SK-N-MC (cell line): ENCODE data around the gene UPK1A.

ENCODE experiments used
- DNase-seq: peaks from one replicate; pipeline ENCODE4 v3.0.0-alpha.2; 2011; ENCODE audit warnings: low read depth, low spot score
- H3K27ac ChIP-seq: fragments of 200-600 bp; sonication (generic); 2 replicates; pipeline ENCODE4 v1.5.1; 2016; ENCODE audit warnings: mixed run types
- H3K36me3 ChIP-seq: fragments of 200-600 bp; sonication (generic); 2 replicates; pipeline ENCODE4 v1.6.1; 2017; ENCODE audit warnings: antibody characterized with exemption, low read length, mixed read lengths; ENCODE audit not compliant: insufficient read depth
- H3K4me3 ChIP-seq: fragments of 200-600 bp; sonication (generic); 2 replicates; pipeline ENCODE4 v1.5.1; 2016
- H3K9ac ChIP-seq: fragments of 200-600 bp; sonication (generic); 2 replicates; pipeline ENCODE4 v1.8.0; 2017; ENCODE audit warnings: mixed run types, mixed read lengths; ENCODE audit not compliant: insufficient read length
- H3K9me3 ChIP-seq: fragments of 200-600 bp; sonication (generic); 2 replicates; pipeline ENCODE4 v1.6.1; 2017; ENCODE audit warnings: low read depth, mild to moderate bottlenecking, antibody characterized with exemption, low read length, moderate library complexity, mixed read lengths
- EZH2 ChIP-seq: fragments of 200-600 bp; sonication (generic); IDR thresholded peaks from one replicate; pipeline ENCODE4 v1.6.1; 2017; ENCODE audit warnings: antibody characterized with exemption
- FOXP2 ChIP-seq: optimal IDR thresholded peaks from 2 replicates; pipeline ENCODE3; 2011; ENCODE audit warnings: mild to moderate bottlenecking, moderate library complexity; ENCODE audit not compliant: insufficient read depth; ENCODE audit errors: extremely low read length, control extremely low read depth
- POLR2AphosphoS5 ChIP-seq: IDR thresholded peaks from 2 replicates; pipeline ENCODE4 v1.6.1; 2012; ENCODE audit warnings: mild to moderate bottlenecking, low read depth, low read length, borderline replicate concordance

The UPK1A gene

DNA sequence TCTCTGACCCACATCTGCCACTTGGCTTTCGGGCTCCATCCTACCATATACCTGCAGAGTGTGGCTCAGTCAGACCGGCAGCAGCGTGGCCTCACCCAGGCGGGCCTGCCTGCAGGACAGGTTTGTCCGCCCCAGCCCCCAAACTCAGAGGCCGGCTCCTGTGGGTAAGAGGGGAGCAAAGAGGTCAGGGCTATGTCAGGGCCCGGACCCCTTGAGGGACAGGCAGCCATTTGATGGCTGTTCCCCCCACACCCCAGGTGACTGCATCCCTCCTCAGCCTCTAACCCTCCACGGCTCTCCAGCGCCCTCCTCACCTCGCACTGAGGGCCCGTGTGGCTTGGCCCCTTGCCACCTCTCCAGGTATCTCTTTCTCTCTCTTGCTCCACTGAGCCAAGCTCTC lies 25.7 kb downstream of the UPK1A start:
- no peaks in the 10 kb centered on the region for H3K9me3 ChIP-seq
- H3K36me3 ChIP-seq = no peaks in the 10 kb centered on the region
- H3K9ac ChIP-seq = no peak overlapping the region
- no peak for DNase-seq
- TF ChIP-seq POLR2AphosphoS5 = no peak
- TF ChIP-seq EZH2 = no peak
- no peak for TF ChIP-seq FOXP2
- H3K27ac ChIP-seq = no peak overlapping the region
- no peak overlapping the region for H3K4me3 ChIP-seq

DNA sequence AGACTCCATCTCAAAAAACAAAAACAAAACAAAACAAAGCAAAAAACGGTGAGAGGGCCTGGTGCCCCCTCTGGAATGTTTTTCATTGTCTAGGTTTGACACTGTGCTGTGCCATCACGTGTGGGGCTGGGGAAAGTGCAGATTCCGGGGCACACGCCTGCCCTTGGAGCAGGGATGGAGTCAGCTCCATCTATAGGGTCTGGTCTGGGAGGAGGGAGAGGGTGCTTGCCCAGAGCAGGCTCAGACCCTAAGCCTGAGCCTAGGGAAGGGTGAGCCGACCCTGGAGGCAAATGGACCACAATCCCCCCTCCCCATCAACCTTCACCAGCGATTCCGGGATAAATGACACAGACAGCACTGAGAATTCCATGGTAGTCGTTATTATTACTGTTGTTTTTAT lies 27.1 kb downstream of the UPK1A start:
- Histone ChIP-seq H3K9me3 (no peaks in the 10 kb centered on the region), H3K9ac (no peak overlapping the region), H3K36me3 (no peaks in the 10 kb centered on the region), H3K4me3 (no peak overlapping the region), H3K27ac (no peak overlapping the region)
- DNase-seq = no peak
- TF ChIP-seq POLR2AphosphoS5 (no peak), EZH2 (no peak), FOXP2 (no peak)

DNA sequence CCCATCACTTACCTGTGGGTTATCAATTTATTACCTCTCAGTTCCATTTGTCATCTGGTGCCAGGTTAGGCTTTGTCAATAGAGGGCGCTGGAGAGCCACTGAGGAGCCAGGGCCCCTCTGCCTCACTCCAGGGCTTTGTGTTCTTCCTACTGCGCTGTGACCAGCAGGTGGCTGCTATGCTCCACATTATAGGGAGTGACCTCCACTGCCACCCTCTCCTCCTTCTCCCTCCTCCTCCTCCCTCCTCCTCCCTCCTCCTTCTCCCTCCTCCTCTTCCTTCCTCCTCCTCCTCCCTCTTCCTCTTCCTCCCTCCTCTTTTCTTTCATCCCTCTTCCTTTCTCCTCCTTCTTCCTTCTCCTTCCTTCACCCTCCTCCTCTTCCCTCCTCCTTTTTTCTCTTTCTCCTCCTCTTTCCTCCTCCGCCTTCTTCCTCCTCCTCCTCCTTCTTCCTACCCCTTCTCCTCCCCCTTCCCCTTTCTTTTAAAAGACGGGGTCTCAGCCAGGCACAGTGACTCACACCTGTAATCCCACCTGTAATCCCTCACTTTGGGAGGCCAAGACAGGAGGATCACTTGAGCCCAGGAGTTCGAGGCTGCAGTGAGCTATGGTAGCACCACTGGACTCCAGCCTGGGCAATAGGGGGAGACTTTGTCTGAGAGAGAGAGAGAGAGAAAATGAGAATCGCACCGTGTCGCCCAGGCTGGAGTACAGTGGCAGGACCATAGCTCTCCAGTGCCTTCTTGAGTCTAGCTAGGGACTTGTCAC lies 27.7 kb downstream of the UPK1A start:
- no peaks in the 10 kb centered on the region for H3K9me3 ChIP-seq
- no peaks in the 10 kb centered on the region for H3K36me3 ChIP-seq
- peak; percentile 32 for DNase-seq
- TF ChIP-seq FOXP2 (no peak), POLR2AphosphoS5 (no peak), EZH2 (no peak)
- H3K9ac ChIP-seq = no peak overlapping the region
- no peak overlapping the region for H3K27ac ChIP-seq
- no peak overlapping the region for H3K4me3 ChIP-seq

DNA sequence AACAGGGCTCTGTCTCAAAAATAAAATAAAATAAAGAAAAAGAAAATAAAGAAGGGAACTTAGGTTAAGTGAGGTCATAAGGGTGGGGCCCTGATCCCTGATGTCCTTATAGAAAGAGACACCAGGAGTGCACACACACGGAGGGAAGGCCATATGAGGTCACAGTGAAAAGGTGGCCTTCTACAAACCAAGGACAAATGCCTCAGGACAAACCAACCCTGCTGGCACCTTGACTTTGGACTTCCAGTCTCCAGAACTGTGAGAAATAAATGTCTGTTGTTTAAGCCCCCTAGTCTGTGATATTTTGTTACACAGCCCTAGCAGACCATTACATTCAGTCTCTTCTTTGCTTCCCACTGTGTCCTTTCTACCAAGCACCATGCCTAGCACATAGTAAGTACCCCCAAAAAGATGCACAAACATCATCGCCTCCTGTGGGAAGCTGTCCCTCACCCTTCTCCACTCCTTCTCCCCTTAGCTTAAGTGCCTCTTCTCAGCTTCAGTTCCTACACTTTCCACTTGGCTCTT lies 29.6 kb downstream of the UPK1A start:
- Histone ChIP-seq H3K9ac (no peak overlapping the region), H3K4me3 (no peak overlapping the region), H3K27ac (no peak overlapping the region), H3K9me3 (no peaks in the 10 kb centered on the region), H3K36me3 (no peaks in the 10 kb centered on the region)
- TF ChIP-seq FOXP2 = no peak
- TF ChIP-seq EZH2 = no peak
- TF ChIP-seq POLR2AphosphoS5 = no peak
- no peak for DNase-seq

DNA sequence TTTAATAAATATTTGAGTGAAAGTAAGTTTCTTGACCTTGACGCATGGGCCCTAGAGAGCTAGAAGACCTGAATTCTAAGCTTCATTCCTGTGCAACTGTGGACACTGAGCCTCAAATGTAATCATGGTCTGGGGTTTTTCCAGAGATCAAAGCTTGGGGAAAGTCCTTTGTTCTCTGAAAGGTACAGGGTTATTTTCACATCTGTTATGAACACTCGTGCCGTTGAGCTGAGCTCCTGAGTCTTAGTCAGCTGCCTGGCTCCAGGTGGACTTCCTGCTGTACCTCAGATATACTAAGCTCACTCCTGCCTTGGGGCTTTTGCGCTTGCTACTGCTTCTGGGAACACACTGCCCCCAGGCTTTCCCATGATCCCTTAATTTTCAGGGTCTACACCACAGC lies 30.5 kb downstream of the UPK1A start:
- Histone ChIP-seq H3K9ac (no peak overlapping the region), H3K4me3 (no peak overlapping the region), H3K27ac (no peak overlapping the region), H3K36me3 (no peaks in the 10 kb centered on the region), H3K9me3 (no peaks in the 10 kb centered on the region)
- TF ChIP-seq FOXP2 (no peak), EZH2 (no peak), POLR2AphosphoS5 (no peak)
- no peak for DNase-seq

DNA sequence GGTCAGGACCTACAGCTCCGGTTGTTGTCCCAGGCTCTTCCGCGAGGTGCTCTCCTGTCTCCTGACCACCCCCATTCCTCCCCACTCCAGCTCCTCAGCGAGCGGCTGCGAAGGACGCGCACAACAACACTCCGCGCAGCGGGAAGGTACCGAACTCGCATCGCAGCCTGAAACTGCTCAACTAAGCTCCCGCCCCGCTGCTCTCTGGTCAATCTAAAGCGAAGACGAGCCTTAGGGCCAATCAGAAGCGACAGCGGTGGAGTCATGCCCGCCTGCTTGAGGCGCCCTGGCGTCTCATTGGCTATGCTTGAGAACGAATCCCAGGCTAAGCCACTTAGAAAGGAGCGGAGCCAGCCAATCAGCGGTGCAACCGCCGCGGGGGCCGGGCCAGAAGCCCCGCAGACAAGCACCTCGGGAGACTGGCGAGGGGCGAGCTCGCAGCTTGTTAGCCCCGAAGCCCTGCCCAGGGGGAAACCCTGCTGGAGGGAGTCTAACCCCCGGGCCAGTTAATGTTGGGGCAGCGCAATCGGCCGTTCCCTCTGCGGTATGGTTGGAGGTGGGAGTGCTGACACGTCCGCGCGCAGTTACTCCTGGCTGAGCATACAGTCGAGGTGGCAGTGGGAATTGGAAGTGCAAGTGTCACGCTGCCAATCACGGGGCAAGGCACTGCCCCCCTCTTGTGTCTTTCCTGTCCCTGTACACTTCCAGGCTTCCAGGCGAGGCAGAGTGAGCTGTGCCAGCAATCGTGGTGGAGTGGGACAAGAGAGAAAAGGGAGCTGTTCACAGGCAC lies 36.1 kb downstream of the UPK1A start:
- no peaks in the 10 kb centered on the region for H3K9me3 ChIP-seq
- peak; percentile 80 for DNase-seq
- no peak overlapping the region for H3K27ac ChIP-seq
- peak overlapping the region; percentile 71 for H3K4me3 ChIP-seq
- TF ChIP-seq FOXP2 (no peak), POLR2AphosphoS5 (no peak), EZH2 (no peak)
- H3K9ac ChIP-seq = no peak overlapping the region
- no peaks in the 10 kb centered on the region for H3K36me3 ChIP-seq

DNA sequence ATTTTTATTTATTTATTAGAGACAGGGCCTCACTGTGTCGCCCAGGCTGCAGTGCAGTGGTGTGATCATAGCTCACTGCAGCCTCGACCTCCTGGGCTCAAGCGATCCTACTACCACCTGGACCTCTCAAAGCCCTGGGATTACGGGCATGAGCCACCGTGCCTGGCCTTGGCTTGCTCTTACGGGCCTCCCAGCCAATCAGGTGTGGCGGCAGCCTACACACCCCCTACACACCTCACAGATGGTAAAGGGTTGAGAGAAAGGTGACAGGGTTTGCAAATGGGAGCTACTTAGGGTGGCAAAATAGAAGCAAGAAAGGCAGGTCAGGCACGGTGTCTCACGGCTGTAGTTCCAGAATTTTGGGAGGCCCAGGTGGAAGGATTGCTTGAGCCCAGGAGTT lies 37.0 kb downstream of the UPK1A start:
- Histone ChIP-seq H3K9ac (no peak overlapping the region), H3K36me3 (no peaks in the 10 kb centered on the region), H3K27ac (no peak overlapping the region), H3K4me3 (no peak overlapping the region), H3K9me3 (no peaks in the 10 kb centered on the region)
- no peak for TF ChIP-seq FOXP2
- TF ChIP-seq POLR2AphosphoS5 = no peak
- no peak for TF ChIP-seq EZH2
- no peak for DNase-seq

DNA sequence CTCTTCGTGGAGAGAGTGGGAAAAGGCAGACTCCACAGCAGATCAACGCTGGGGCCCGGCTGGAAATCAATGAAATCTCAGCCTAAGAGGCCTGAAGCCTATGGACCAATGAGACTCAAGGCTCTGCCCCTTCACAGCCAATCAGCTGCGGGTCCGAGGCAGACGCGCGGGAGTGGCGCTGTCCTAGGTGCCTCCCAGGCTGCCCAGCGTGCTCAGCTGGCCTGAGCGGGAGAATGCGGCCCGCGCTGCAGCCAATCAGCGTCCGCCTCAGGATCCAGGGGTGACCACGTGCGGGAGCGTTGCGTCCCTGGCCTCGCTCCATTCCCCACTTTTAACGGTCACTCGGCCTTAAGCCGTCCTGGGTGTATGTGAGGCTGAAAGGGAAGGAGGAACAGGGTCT lies 37.9 kb downstream of the UPK1A start, which contains the start of gene ZBTB32:
Gene ZBTB32 (plus strand): TSS at position 341 of the 400 bp plus-strand sequence. CDS start 10,069 bp downstream, outside the sequence.
- TF ChIP-seq EZH2 (no peak), FOXP2 (no peak), POLR2AphosphoS5 (no peak)
- Histone ChIP-seq H3K9me3 (no peaks in the 10 kb centered on the region), H3K4me3 (no peak within 1 kb of the TSS), H3K27ac (no peak within 1 kb of the TSS), H3K9ac (no peak within 1 kb of the TSS), H3K36me3 (no peaks in the 10 kb centered on the region)
- DNase-seq = no peak

DNA sequence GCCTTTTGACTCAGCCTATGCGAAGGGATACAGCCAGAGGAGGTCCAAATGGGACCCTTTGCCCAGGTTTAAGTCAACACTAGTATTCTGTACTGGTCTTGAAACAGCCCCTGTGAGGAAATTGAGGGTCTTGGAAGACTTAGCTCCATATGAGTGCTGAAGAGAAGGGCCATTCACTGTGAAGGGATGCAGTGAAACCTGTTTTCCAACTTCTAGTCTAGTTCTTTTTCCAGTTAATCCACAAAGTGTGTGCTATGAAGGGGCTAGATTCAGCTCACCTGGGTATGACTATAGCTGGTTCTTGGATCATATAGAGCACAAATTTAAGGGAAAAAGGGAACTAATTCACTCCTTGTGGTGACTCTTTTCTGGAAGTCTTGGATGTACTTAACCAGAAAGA lies 42.1 kb downstream of the UPK1A start:
- H3K4me3 ChIP-seq = no peak overlapping the region
- H3K9ac ChIP-seq = no peak overlapping the region
- no peak for DNase-seq
- no peaks in the 10 kb centered on the region for H3K36me3 ChIP-seq
- H3K27ac ChIP-seq = no peak overlapping the region
- H3K9me3 ChIP-seq = no peaks in the 10 kb centered on the region
- TF ChIP-seq POLR2AphosphoS5 (no peak), FOXP2 (no peak), EZH2 (no peak)
